NB4 (cell line): ENCODE measurements around the gene BMP8A.
"Not testable (repeated sequence)": the region's sequence is repeated elsewhere in the genome, so short reads cannot be mapped to it uniquely, and the experiment has no call there.

Experiments used
- CTCF ChIP-seq: IDR thresholded peaks from one replicate; pipeline ENCODE4 v1.5.1; 2012; ENCODE audit warnings: low read depth, low read length
- MAX ChIP-seq: IDR thresholded peaks from 2 replicates; pipeline ENCODE4 v1.6.1; 2011; ENCODE audit warnings: low read depth, low read length

- TF ChIP-seq CTCF, MAX: not testable (repeated sequence)
Measured at GRCh38 chr1:39517936-39518335, 26.5 kb downstream of the BMP8A start.
